Activated naive CD4-positive, alpha-beta T cell treated with anti-CD3 and anti-CD28 coated beads, Interleukin-2, amount 50 U/mL, for 72 hours (primary cell): ENCODE measurements around the gene STAG3. TPM values are rescaled to one million over a fixed set of nuclear protein-coding genes. Genes with fewer than 3 reads are reported as not detected.
"Not testable (repeated sequence)": the region's sequence is repeated elsewhere in the genome, so short reads cannot be mapped to it uniquely, and the experiment has no call there.

ENCODE experiments used
- ATAC-seq, 2 donors: fragments of 150-1000 bp; cut with Tn5 transposase; 2 replicates each; pipeline ENCODE4 v1.10.0; 2021; ENCODE audit warnings: mild to moderate bottlenecking in 2 of 2, moderate library complexity in 2 of 2
- DNase-seq, 2 donors: peaks; one replicate each; pipeline ENCODE4 v3.0.0; 2021 to 2022; ENCODE audit warnings: low spot score in 2 of 2
- H3K27ac Mint-ChIP-seq, 2 donors: one replicate each; pipeline ENCODE4 v1.8.0; 2022; ENCODE audit warnings: mild to moderate bottlenecking in 2 of 2, mixed read lengths in 2 of 2
- H3K36me3 Mint-ChIP-seq, 2 donors: one replicate each; pipeline ENCODE4 v1.8.0; 2022; ENCODE audit warnings: mixed read lengths in 2 of 2
- H3K9me3 Mint-ChIP-seq, 2 donors: one replicate each; pipeline ENCODE4 v1.8.0; 2022; ENCODE audit warnings: mixed read lengths in 2 of 2
- total RNA-seq, 2 donors: library from RNA; stranded (reverse); gene quantifications; one replicate each; pipeline ENCODE4 v1.2.3, GENCODE V29; 2022

Gene STAG3
- total RNA-seq = 10 to 100 TPM; 33.3 to 54.2 TPM

- Mint-ChIP-seq H3K9me3 (peaks cover 0 to 4% of the 10 kb centered on the region in 2 donors), H3K27ac (peak within 1 kb of the TSS in 1 of 2 donors; percentile 75), H3K36me3 (peaks cover 0 to 7% of the 10 kb centered on the region in 2 donors)
- DNase-seq = peak; percentile 96 to 99
- peak; percentile 87 to 93 for ATAC-seq
Observed at GRCh38 chr7:100177045-100178001, at the start of gene STAG3, which contains the start of gene GPC2. TSS of gene STAG3 (plus strand) at chr7:100177918. CDS start at chr7:100180557, 2,639 bp downstream. TSS of gene GPC2 (minus strand) at chr7:100177381. CDS start at chr7:100177199, 182 bp downstream.

- no peak for DNase-seq
- no peak overlapping the region for H3K27ac Mint-ChIP-seq
- peaks cover 17% of the 10 kb centered on the region in 2 donors for H3K36me3 Mint-ChIP-seq
Observed at GRCh38 chr7:100128637-100128963, 49.1 kb upstream of the STAG3 start.

GRCh38 chr7:100130220-100130607 lies 47.5 kb upstream of the STAG3 start:
- not testable (repeated sequence) for H3K27ac Mint-ChIP-seq, H3K9me3 Mint-ChIP-seq
- H3K36me3 Mint-ChIP-seq = peaks cover 11 to 17% of the 10 kb centered on the region in 2 donors

More at GRCh38 chr7:100128637-100128963, 49.1 kb upstream of the STAG3 start:
- H3K9me3 Mint-ChIP-seq = no peaks in the 10 kb centered on the region
- no peak for ATAC-seq

GRCh38 chr7:100130608-100131453 lies 46.9 kb upstream of the STAG3 start:
- ATAC-seq (peak; percentile 21 to 24), DNase-seq (peak; percentile 83 to 96)
- Mint-ChIP-seq H3K9me3 (no peaks in the 10 kb centered on the region), H3K36me3 (peaks cover 11 to 13% of the 10 kb centered on the region in 2 donors), H3K27ac (no peak overlapping the region)

More at GRCh38 chr7:100130220-100130607, 47.5 kb upstream of the STAG3 start:
- ATAC-seq, DNase-seq: not testable (repeated sequence)

GRCh38 chr7:100132126-100132525 lies 45.6 kb upstream of the STAG3 start:
- Mint-ChIP-seq H3K27ac (no peak overlapping the region), H3K9me3 (no peaks in the 10 kb centered on the region), H3K36me3 (peaks cover 0 to under 1% of the 10 kb centered on the region in 2 donors)
- no peak for ATAC-seq
- DNase-seq = no peak

GRCh38 chr7:100132697-100133151 lies 45.0 kb upstream of the STAG3 start:
- Mint-ChIP-seq H3K36me3 (no peaks in the 10 kb centered on the region), H3K9me3 (no peaks in the 10 kb centered on the region), H3K27ac (peak overlapping the region in 1 of 2 donors; percentile 11)
- ATAC-seq (peak; percentile 79 to 83), DNase-seq (peak in 1 of 2 donors; percentile 61)

- peaks cover 0 to 4% of the 10 kb centered on the region in 2 donors for H3K36me3 Mint-ChIP-seq
- H3K27ac Mint-ChIP-seq = no peak overlapping the region
- no peaks in the 10 kb centered on the region for H3K9me3 Mint-ChIP-seq
- ATAC-seq (peak; percentile 34 to 45), DNase-seq (no peak)
Observed at GRCh38 chr7:100137851-100138760, 39.6 kb upstream of the STAG3 start.

- Mint-ChIP-seq H3K27ac (no peak overlapping the region), H3K36me3 (peaks cover 0 to 4% of the 10 kb centered on the region in 2 donors), H3K9me3 (no peaks in the 10 kb centered on the region)
- DNase-seq (no peak), ATAC-seq (peak; percentile 13 to 18)
Observed at GRCh38 chr7:100141555-100141949, 36.2 kb upstream of the STAG3 start.

- no peak overlapping the region for H3K27ac Mint-ChIP-seq
- DNase-seq (no peak), ATAC-seq (no peak)
- no peaks in the 10 kb centered on the region for H3K9me3 Mint-ChIP-seq
- peaks cover 0 to 4% of the 10 kb centered on the region in 2 donors for H3K36me3 Mint-ChIP-seq
Observed at GRCh38 chr7:100142461-100142860, 35.3 kb upstream of the STAG3 start.

GRCh38 chr7:100146350-100146749 lies 31.4 kb upstream of the STAG3 start:
- ATAC-seq, H3K9me3 Mint-ChIP-seq, DNase-seq, H3K27ac Mint-ChIP-seq: not testable (repeated sequence)
- H3K36me3 Mint-ChIP-seq = peaks cover 14 to 24% of the 10 kb centered on the region in 2 donors

GRCh38 chr7:100147278-100147677 lies 30.4 kb upstream of the STAG3 start:
- H3K27ac Mint-ChIP-seq = no peak overlapping the region
- ATAC-seq (no peak), DNase-seq (no peak)
- peaks cover 15 to 24% of the 10 kb centered on the region in 2 donors for H3K36me3 Mint-ChIP-seq
- no peaks in the 10 kb centered on the region for H3K9me3 Mint-ChIP-seq

- DNase-seq (no peak), ATAC-seq (no peak)
- no peaks in the 10 kb centered on the region for H3K9me3 Mint-ChIP-seq
- H3K27ac Mint-ChIP-seq = peak overlapping the region; percentile 80 to 98
- peaks cover 21 to 24% of the 10 kb centered on the region in 2 donors for H3K36me3 Mint-ChIP-seq
Observed at GRCh38 chr7:100148225-100148558, 29.5 kb upstream of the STAG3 start.

- Mint-ChIP-seq H3K27ac (peak within 1 kb of the TSS; percentile 80 to 98), H3K9me3 (no peaks in the 10 kb centered on the region), H3K36me3 (peaks cover 21 to 24% of the 10 kb centered on the region in 2 donors)
- DNase-seq = peak; percentile 96 to 99
- ATAC-seq = peak; percentile 97 to 98
Observed at GRCh38 chr7:100148559-100149328, 29.0 kb upstream of the STAG3 start, which contains the start of gene LAMTOR4. TSS of gene LAMTOR4 (plus strand) at chr7:100148918. CDS start at chr7:100148973, 55 bp downstream.

GRCh38 chr7:100152404-100152803 lies 25.3 kb upstream of the STAG3 start:
- no peaks in the 10 kb centered on the region for H3K9me3 Mint-ChIP-seq
- DNase-seq = no peak
- H3K27ac Mint-ChIP-seq = peak overlapping the region; percentile 44 to 50
- peaks cover 21 to 24% of the 10 kb centered on the region in 2 donors for H3K36me3 Mint-ChIP-seq
- ATAC-seq = no peak
